ENCODE data around the gene GTPBP4. TPM values are rescaled to one million over a fixed set of nuclear protein-coding genes. Genes with fewer than 3 reads are reported as not detected.
A peak's percentile ranks its signal among the peaks of the same experiment; 100 is the strongest.
"Not testable (repeated sequence)": the region's sequence is repeated elsewhere in the genome, so short reads cannot be mapped to it uniquely, and the experiment has no call there.

The GTPBP4 gene
- polyA plus RNA-seq, 4 donors, result 51.2 to 70.3 (median 62.7) TPM

GRCh38 chr10:1020958-1021357, 32.7 kb downstream of the GTPBP4 start:
- DNase-seq (ENCODE audit: low read depth in 4 of 4, low spot score in 2 of 4), result no peak

GRCh38 chr10:1022413-1022812, 34.2 kb downstream of the GTPBP4 start:
- no peak for DNase-seq (ENCODE audit: low read depth in 4 of 4, low spot score in 2 of 4)

- no peak for DNase-seq (ENCODE audit: low read depth in 4 of 4, low spot score in 2 of 4)
Observed at GRCh38 chr10:1024103-1024502, 35.9 kb downstream of the GTPBP4 start.

- no peak for DNase-seq (ENCODE audit: low read depth in 4 of 4, low spot score in 2 of 4)
Observed at GRCh38 chr10:1025683-1026082, 37.4 kb downstream of the GTPBP4 start, which contains the start of gene IDI2. IDI2 (minus strand) TSS chr10:1025859; CDS start chr10:1024723, 1,136 bp downstream.

- no peak for DNase-seq (ENCODE audit: low read depth in 4 of 4, low spot score in 2 of 4)
Observed at GRCh38 chr10:1026578-1026977, 38.3 kb downstream of the GTPBP4 start.

- no peak for DNase-seq (ENCODE audit: low read depth in 4 of 4, low spot score in 2 of 4)
Observed at GRCh38 chr10:1029838-1030237, 41.6 kb downstream of the GTPBP4 start.

- DNase-seq (ENCODE audit: low read depth in 4 of 4, low spot score in 2 of 4), result no peak
Observed at GRCh38 chr10:1033601-1034000, 45.4 kb downstream of the GTPBP4 start.

- DNase-seq (ENCODE audit: low read depth in 4 of 4, low spot score in 2 of 4), result no peak
Observed at GRCh38 chr10:1034758-1035157, 46.5 kb downstream of the GTPBP4 start.

- DNase-seq (ENCODE audit: low read depth in 4 of 4, low spot score in 2 of 4), result no peak
Observed at GRCh38 chr10:1035201-1035600, 47.0 kb downstream of the GTPBP4 start.

GRCh38 chr10:1036341-1036791, 48.1 kb downstream of the GTPBP4 start:
- DNase-seq (ENCODE audit: low read depth in 4 of 4, low spot score in 2 of 4), result no peak

- no peak for DNase-seq (ENCODE audit: low read depth in 4 of 4, low spot score in 2 of 4)
Observed at GRCh38 chr10:1037098-1037497, 48.9 kb downstream of the GTPBP4 start.

- not testable (repeated sequence) for DNase-seq (ENCODE audit: low read depth in 4 of 4, low spot score in 2 of 4)
Observed at GRCh38 chr10:1038769-1039168, 50.5 kb downstream of the GTPBP4 start.

GRCh38 chr10:1040133-1040532, 51.9 kb downstream of the GTPBP4 start:
- DNase-seq (ENCODE audit: low read depth in 4 of 4, low spot score in 2 of 4), result no peak

- no peak for DNase-seq (ENCODE audit: low read depth in 4 of 4, low spot score in 2 of 4)
Observed at GRCh38 chr10:1041514-1041913, 53.3 kb downstream of the GTPBP4 start.

GRCh38 chr10:1043532-1043995, 55.3 kb downstream of the GTPBP4 start:
- DNase-seq (ENCODE audit: low read depth in 4 of 4, low spot score in 2 of 4), result no peak

- no peak for DNase-seq (ENCODE audit: low read depth in 4 of 4, low spot score in 2 of 4)
Observed at GRCh38 chr10:1044146-1044545, 55.9 kb downstream of the GTPBP4 start.

GRCh38 chr10:1044964-1045363, 56.7 kb downstream of the GTPBP4 start:
- no peak for DNase-seq (ENCODE audit: low read depth in 4 of 4, low spot score in 2 of 4)

- no peak for DNase-seq (ENCODE audit: low read depth in 4 of 4, low spot score in 2 of 4)
Observed at GRCh38 chr10:1045415-1045814, 57.2 kb downstream of the GTPBP4 start.

GRCh38 chr10:1047937-1048336, 59.7 kb downstream of the GTPBP4 start:
- DNase-seq (ENCODE audit: low read depth in 4 of 4, low spot score in 2 of 4), result no peak

GRCh38 chr10:1048349-1048731, 60.1 kb downstream of the GTPBP4 start:
- peak in 2 of 4 donors; percentile 28 to 52 for DNase-seq (ENCODE audit: low read depth in 4 of 4, low spot score in 2 of 4)

GRCh38 chr10:1048732-1049424, 60.6 kb downstream of the GTPBP4 start, which contains the start of gene IDI1:
IDI1 (minus strand) TSS chr10:1049119; CDS start chr10:1049003, 116 bp downstream.
- DNase-seq (ENCODE audit: low read depth in 4 of 4, low spot score in 2 of 4), result peak; percentile 93 to 96 (median 94)

GRCh38 chr10:1049425-1049958, 61.3 kb downstream of the GTPBP4 start:
- no peak for DNase-seq (ENCODE audit: low read depth in 4 of 4, low spot score in 2 of 4)

Data from left renal cortex interstitium (tissue), 4 donors.